ENCODE results near the gene ZNF605.
"Not testable (repeated sequence)": the region's sequence is repeated elsewhere in the genome, so short reads cannot be mapped to it uniquely, and the experiment has no call there.

The ZNF605 gene

GRCh38 chr12:132956011-132956788, at the start of gene ZNF605:
Gene ZNF605 (minus strand): TSS chr12:132956306. CDS start chr12:132945635, 10,671 bp downstream.
- peak; percentile 95 for DNase-seq (ENCODE audit: low spot score)

GRCh38 chr12:132998741-132999140, 42.6 kb upstream of the ZNF605 start:
- DNase-seq (ENCODE audit: low spot score) = no peak

GRCh38 chr12:132986885-132987225, 30.7 kb upstream of the ZNF605 start:
- DNase-seq (ENCODE audit: low spot score) = no peak

GRCh38 chr12:132986001-132986884, 30.1 kb upstream of the ZNF605 start, which contains the start of gene ZNF26:
Gene ZNF26 (plus strand): TSS chr12:132986367. CDS start chr12:132986841, 474 bp downstream.
- DNase-seq (ENCODE audit: low spot score) = peak; percentile 97

- not testable (repeated sequence) for DNase-seq (ENCODE audit: low spot score)
These were observed 20.8 kb upstream of the ZNF605 start for GRCh38 chr12:132976870-132977269.

GRCh38 chr12:132972374-132972773, 16.3 kb upstream of the ZNF605 start:
- DNase-seq (ENCODE audit: low spot score) = no peak

GRCh38 chr12:132967736-132968135, 11.6 kb upstream of the ZNF605 start:
- DNase-seq (ENCODE audit: low spot score) = no peak

- no peak for DNase-seq (ENCODE audit: low spot score)
These were observed 10.7 kb upstream of the ZNF605 start for GRCh38 chr12:132966676-132967415.

GRCh38 chr12:132965796-132966195, 9.7 kb upstream of the ZNF605 start:
- no peak for DNase-seq (ENCODE audit: low spot score)

GRCh38 chr12:132963947-132964346, 7.8 kb upstream of the ZNF605 start:
- not testable (repeated sequence) for DNase-seq (ENCODE audit: low spot score)

GRCh38 chr12:132961790-132962189, 5.7 kb upstream of the ZNF605 start:
- not testable (repeated sequence) for DNase-seq (ENCODE audit: low spot score)

GRCh38 chr12:132955094-132956010, 754 bp downstream of the ZNF605 start:
- peak; percentile 56 for DNase-seq (ENCODE audit: low spot score)

GRCh38 chr12:132954471-132955048, 1.5 kb downstream of the ZNF605 start:
- DNase-seq (ENCODE audit: low spot score) = no peak

GRCh38 chr12:132953771-132954170, 2.3 kb downstream of the ZNF605 start:
- DNase-seq (ENCODE audit: low spot score) = no peak

GRCh38 chr12:132953163-132953425, 3.0 kb downstream of the ZNF605 start:
- DNase-seq (ENCODE audit: low spot score) = no peak

- no peak for DNase-seq (ENCODE audit: low spot score)
These were observed 3.5 kb downstream of the ZNF605 start for GRCh38 chr12:132952371-132953162.

GRCh38 chr12:132951649-132952048, 4.5 kb downstream of the ZNF605 start:
- no peak for DNase-seq (ENCODE audit: low spot score)

- DNase-seq (ENCODE audit: low spot score) = no peak
These were observed 5.1 kb downstream of the ZNF605 start for GRCh38 chr12:132950844-132951535.
